Limb (tissue), 2 donors: ENCODE data around the gene LAMTOR4.
"Not testable (repeated sequence)": the region's sequence is repeated elsewhere in the genome, so short reads cannot be mapped to it uniquely, and the experiment has no call there.

Source experiments
- DNase-seq, 2 donors: peaks; one replicate each; pipeline ENCODE4 v3.0.0-alpha.2; 2016; ENCODE audit errors: extremely low spot score in 2 of 2

The LAMTOR4 gene

DNA sequence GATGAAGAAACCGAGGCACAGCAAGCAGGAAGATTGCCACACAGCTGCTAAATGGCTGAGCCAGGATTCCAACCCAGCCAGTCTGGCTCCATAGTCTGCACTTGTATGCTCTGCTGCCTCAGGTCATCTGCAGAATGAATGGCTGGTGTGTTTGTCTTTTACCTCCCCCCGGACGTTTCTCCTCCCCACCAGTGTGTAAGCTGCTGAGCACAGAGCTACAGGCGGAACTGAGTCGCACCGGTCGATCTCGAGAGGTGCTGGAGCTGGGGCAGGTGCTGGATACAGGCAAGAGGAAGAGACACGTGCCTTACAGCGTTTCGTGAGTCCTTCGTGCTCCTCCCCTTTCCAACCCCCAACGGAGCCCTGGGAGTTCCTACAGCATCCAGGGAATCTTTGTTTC lies 26.7 kb upstream of the LAMTOR4 start:
- no peak for DNase-seq

DNA sequence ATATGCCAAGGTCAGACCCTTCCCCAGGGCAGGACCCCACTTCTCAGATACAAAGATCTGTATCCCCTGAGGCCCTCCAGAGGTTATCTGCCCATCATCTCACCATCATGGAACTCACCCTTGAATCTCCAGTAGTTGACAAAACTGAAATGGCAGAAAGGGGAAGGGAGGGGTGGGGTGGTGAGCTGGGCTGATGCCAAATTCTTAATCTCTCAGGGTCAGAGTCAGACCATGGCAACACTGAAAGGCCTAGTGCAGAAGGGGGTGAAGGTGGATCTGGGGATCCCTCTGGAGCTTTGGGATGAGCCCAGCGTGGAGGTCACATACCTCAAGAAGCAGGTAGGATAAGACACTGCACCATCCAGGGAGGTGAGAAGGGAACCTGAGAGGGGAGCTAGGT lies 26.1 kb upstream of the LAMTOR4 start:
- DNase-seq, result no peak

- DNase-seq, result no peak
Measured at GRCh38 chr7:100124301-100125230, 24.2 kb upstream of the LAMTOR4 start.

GRCh38 chr7:100126239-100126930 lies 22.3 kb upstream of the LAMTOR4 start:
- DNase-seq, result no peak

GRCh38 chr7:100126931-100127865 lies 21.5 kb upstream of the LAMTOR4 start, which contains the start of gene MBLAC1:
TSS of gene MBLAC1 (plus strand) at chr7:100126967. CDS start at chr7:100127396, 429 bp downstream.
- peak; percentile 93 to 96 for DNase-seq

- DNase-seq, result peak in 1 of 2 donors; percentile 64
Measured at GRCh38 chr7:100127866-100128636, 20.7 kb upstream of the LAMTOR4 start.

GRCh38 chr7:100128637-100128963 lies 20.1 kb upstream of the LAMTOR4 start:
- no peak for DNase-seq

DNA sequence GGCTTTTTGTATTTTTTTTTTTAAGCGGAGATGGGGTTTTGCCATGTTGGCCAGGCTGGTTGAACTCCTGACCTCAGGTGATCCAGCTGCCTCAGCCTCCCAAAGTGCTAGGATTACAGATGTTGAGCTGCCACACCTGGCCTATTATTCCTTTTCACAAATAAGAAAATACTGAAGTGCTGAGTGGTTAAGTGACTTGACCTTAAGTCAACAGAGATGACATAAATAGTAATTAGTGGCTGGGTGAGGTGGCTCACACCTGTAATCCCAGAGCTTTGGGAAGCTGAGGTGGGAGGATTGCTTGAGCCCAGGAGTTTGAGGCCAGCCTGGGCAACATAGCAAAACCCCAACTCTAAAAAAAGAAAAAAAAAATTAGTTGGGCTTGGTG lies 18.5 kb upstream of the LAMTOR4 start:
- not testable (repeated sequence) for DNase-seq

DNA sequence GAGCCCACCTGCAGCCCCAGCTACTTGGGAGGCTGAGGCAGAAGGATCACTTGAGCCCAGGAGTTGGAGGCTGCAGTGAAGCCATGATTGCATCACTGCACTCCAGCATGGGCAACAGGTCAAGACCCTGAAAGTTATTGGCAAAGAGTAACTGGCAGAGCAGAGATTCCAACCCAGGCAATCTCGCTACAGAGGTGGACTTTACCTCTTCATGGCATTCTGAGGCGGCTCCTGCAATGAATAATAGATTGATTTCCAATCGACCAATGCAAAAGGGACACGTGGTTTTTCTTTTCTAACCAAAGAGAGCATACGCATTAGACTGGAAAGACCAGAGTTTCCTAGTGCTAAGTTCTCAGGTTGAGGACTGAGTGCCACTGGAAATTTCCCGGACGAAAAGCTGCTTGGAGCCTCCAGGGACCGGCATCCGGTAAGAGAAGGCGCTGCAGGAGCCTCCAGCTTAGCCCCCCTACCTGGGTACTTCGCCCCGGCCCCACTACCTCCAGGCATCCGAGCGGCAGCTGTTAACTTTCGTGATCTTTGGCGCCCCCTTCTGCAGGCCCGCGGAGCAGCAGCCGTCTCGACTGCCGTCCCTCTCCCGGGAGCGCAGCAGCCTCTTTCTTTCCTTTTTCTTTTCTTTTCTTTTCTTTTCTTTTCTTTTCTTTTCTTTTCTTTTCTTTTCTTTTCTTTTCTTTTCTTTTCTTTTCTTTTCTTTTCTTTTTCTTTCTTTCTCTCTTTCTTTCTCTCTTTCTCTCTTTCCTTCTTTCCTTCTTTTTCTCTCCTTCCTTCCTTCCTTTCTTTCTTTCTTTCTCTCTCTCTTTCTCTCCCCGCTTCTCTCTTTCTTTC lies 17.9 kb upstream of the LAMTOR4 start:
- peak; percentile 66 to 90 for DNase-seq

GRCh38 chr7:100132126-100132525 lies 16.6 kb upstream of the LAMTOR4 start:
- no peak for DNase-seq

DNA sequence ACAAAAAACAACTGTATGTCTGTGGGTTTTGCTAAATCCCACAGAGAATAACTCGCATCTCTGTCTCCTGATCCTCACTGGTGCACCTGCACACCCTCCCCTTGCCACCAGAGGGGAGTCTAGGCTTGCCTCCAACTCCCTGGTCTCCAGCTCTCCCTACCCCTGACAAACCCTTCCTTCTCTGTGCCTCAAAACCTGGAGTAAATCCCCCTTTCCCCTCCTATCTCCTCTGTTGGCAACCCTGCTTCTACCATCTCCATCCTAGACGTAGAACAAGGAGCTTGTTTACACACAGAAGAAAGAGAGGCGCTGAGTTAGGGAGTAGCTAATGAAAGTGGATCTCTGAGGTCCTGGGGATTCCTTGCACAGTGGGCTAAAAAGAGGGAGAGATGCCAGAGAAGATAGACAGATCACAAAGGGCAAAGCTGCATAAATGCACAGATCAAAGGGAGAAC lies 16.0 kb upstream of the LAMTOR4 start:
- DNase-seq, result peak; percentile 45 to 72

DNA sequence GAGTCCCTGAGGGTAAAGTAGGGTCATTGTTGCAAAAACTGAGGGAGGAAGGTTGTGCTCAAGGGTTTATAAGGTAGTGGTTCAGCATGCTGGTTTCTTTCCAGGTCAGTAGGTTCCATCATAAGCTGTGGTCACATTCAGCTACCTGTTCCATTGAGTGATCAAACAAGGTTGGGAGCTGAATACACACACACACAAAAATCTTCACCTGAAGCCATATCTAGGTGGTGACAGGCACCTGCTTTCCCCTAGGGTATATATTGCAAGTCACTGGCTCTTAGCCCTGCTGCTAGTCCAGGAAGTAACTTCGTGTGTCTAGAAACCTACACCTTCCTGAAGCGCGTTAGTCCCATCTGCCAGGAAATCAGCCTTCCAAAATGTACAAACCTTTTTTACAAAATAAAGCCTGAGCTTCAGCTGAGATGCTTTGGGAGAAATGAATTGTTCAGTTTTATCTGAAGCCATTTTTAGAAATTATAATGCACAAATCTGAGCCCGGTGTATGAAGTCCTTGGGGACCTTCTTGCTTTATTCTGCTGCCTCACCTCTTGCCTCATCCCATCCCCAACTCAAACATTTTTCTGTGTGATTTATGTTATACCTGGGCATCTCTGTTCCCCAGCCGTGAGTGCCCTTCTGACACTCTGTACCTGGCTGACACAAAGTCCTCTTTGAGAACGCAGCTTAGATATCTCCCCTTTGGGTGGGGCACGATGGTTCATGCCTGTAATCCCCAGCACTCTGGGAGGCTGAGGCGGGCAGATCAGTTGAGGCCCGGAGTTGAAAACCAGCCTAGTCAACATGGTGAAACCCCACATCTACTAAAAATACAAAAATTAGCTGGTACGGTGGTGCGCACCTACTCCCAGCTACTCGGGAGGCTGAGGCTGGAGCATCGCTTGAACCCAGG lies 10.6 kb upstream of the LAMTOR4 start:
- no peak for DNase-seq

- no peak for DNase-seq
Measured at GRCh38 chr7:100141555-100141949, 7.2 kb upstream of the LAMTOR4 start.

- no peak for DNase-seq
Measured at GRCh38 chr7:100142461-100142860, 6.3 kb upstream of the LAMTOR4 start.

DNA sequence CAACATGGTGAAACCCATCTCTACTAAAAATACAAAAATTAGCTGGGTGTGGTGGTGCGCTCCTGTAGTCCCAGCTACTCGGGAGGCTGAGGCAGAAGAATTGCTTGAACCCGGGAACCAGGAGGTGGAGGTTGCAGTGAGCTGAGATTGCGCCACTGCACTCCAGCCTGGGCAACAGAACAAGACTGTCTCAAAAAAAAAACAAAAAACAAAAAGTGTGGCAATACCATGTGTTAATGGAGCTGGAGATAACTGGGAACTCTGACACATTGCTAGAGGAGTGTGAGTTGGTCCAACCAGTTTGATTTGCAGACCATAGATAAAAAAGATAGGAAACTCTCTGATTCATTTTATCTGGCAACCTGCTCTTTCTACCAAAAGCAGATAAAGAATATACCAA lies 2.4 kb upstream of the LAMTOR4 start:
- not testable (repeated sequence) for DNase-seq

- DNase-seq, result no peak
Measured at GRCh38 chr7:100147278-100147677, 1.4 kb upstream of the LAMTOR4 start.

DNA sequence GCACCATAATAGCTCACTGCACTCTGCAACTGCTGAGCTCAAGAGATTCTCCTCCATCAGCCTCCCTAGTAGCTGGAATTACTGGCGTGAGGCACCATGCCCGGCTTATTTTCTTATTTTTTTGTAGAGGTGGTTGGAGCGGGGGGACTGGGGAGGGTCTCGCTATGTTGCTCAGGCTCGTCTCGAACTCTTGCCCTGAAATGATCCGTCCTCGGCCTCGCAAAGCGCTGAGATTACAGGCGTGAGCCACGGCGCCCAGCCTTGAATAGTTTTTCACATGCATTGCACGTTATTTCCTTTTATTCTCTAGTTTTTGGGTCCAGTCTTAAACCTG lies 526 bp upstream of the LAMTOR4 start:
- DNase-seq, result no peak

DNA sequence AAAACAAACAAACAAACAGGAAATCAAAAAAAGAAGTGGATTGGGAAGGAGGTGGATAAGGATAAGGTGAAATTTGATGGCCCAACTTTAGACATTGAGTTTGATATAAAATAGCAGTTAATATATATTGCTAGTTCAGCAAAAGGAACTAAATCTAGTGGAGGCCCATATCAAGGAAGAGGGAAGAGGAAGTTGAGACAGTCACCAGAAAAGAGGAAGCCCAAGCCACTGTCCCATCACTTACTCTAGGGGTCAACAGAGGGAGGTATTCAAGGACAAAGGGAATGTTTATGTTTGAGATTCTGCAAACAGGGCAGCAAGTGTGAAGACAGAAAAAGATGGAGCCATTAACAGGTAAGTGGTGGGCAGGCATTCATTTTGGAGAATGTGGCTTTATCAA lies 3.7 kb downstream of the LAMTOR4 start:
- DNase-seq, result no peak
